GM19240 (cell line): ENCODE results near the gene LEUTX.
"Not testable (repeated sequence)": the region's sequence is repeated elsewhere in the genome, so short reads cannot be mapped to it uniquely, and the experiment has no call there.

ENCODE experiments used
- DNase-seq: peaks from one replicate; pipeline ENCODE4 v3.0.0; 2011; ENCODE audit warnings: low spot score; ENCODE audit not compliant: insufficient read length

LEUTX gene

DNA sequence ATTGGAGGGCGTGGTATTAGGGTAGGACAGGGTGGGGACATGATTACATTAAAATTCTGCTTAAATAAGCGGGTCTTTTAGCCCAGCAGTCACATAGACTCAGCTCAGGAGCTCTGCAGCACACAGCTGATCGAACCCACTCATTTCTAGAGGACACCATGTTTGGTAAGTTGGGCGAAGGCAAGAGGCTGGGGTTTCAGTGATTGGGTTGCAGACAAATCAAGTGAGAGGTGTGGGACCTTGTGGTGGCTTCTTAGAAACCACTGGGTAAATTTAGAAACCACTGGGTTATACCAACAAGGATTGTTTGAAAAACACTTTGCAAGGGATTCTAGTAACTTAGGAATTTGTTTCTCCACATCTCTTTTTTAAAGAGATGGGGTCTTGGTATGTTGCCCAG is at the start of gene LEUTX:
Gene LEUTX, plus strand, starts transcription at position 92 of the 400 bp plus-strand sequence. Its CDS starts 67 bp downstream, at position 159.
- no peak for DNase-seq

DNA sequence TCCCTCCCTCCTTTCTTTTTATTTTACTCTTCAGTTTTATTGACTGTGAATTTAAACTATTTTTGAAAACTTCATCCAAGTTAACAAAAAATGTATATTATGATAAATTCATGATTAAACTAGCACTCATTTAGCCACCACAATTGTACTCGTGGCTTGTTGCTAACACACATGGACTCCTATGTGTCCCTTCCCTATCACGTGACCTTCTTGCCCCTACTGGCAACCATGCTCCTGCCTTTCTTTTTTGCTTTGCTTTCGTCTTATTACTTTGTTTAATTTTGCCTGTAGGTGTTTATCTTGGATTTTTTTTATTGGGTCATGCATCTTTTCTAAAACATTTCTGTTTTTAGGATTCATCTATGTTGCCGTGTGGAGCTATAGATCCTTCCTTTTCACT is 49.1 kb upstream of the LEUTX start:
- no peak for DNase-seq

GRCh38 chr19:39731685-39732084 is 47.0 kb upstream of the LEUTX start:
- no peak for DNase-seq

GRCh38 chr19:39733841-39734240 is 44.8 kb upstream of the LEUTX start:
- no peak for DNase-seq

- no peak for DNase-seq
These were observed 43.0 kb upstream of the LEUTX start for GRCh38 chr19:39735688-39736087.

DNA sequence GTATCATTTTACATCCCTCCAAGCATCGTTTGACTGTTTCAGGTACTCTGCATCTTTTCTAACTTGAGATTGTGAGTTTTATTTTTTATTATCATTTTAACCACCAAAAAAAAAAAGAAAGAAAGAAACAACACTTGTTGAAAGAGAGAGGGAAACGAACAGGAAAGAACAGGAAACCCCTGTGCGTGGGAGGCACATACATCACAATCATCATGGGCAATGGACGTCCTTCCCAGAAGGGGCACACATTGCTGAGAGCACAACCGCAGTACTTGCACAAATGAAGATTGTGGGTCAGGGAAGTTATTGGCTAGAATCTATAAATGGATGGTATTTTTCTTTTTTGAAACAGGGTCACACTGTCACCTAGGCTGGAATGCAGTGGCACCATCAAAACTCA is 42.6 kb upstream of the LEUTX start:
- no peak for DNase-seq

DNA sequence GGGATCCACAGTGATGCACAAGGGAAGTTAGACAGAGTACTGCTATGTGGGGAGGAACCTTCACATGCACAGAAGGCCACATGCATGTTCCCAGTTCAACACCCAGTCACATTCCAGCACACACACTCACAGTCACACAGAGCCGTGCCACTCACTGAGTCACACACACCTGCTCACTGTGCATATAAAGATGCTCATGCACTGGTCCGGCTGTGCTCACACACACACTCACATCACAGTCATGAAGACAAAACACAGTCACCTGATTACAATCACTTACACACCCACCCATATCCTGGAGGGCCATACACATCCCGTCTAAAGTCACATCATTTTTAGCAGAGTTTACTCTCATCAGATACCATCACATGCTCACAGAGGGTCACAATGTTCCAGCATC is 41.3 kb upstream of the LEUTX start:
- no peak for DNase-seq

DNA sequence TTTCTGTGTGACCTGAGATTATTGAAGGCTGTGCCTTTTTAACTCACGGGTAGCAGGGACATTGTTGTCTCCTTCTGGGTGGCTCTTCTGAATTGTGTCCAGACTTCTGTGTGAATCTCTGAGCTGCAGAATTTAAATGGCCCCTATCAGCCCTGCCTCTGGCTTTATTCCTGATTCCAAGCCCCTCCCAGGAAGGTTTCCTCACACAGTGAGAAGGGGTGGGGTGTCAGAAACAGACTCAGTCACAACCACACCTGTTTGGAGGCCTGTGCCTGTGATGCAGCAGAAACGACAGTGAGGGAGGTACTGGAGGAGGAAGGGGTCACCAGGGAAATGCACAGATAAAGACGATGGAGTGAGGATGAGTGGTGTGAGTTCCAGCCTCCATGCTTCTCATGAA is 40.8 kb upstream of the LEUTX start, which contains the start of gene CLC:
Gene CLC, minus strand, starts transcription at position 139 of the 400 bp plus-strand sequence. Its CDS starts 77 bp downstream, at position 62.
- no peak for DNase-seq

DNA sequence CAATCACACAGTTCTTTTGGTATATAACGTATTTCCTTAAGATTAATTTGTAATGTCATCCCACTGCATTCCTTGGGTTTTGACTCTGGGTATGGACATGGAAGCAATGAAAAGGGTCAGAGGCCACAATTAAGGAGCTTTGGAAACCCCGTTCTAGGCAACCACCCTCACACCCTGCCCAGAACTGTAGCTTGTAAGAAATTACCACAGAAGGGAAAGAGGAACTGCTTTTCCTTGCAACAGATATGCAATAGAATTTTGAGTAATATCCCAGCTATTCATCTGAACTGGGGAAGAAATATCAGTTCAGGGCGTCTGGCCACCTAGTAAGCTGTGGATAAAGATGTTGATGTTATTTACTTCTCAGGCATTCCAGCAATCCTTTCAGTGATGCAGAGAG is 39.8 kb upstream of the LEUTX start:
- no peak for DNase-seq

GRCh38 chr19:39740395-39740794 is 38.3 kb upstream of the LEUTX start:
- no peak for DNase-seq

GRCh38 chr19:39745643-39746042 is 33.0 kb upstream of the LEUTX start:
- DNase-seq, result no peak

DNA sequence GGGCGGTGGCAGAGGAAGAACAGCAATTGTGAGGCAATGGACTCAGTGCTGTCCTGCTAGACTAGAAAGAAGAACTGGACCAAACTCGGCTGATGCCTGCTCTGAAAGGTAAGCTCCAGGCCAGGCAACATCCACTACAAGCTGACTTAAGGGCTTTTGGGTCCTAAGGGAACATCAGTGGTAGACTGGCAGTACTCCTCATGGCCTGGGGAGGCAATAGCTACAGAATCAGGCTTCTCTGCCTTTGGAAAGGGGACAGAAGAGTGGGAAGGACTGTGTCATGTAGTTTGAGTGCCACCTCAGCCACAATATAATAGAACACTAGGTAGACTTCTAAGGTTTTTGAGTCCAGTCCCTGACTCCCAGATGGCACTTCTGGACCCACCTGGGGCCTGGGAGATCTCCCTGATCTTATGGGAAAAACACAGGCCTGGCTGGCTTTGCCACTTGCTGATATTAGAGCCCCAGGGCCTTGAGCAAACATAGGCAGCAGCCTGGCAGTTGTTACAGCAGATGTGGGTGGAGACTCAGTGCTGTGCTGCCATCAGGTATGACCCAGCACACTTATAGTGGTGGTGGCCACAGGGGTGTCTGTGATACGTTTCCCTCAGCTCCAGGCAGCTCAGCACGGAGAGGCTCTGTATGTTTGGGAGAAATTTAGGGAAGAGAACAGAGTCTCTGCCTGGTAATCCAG is 31.7 kb upstream of the LEUTX start:
- DNase-seq, result no peak

DNA sequence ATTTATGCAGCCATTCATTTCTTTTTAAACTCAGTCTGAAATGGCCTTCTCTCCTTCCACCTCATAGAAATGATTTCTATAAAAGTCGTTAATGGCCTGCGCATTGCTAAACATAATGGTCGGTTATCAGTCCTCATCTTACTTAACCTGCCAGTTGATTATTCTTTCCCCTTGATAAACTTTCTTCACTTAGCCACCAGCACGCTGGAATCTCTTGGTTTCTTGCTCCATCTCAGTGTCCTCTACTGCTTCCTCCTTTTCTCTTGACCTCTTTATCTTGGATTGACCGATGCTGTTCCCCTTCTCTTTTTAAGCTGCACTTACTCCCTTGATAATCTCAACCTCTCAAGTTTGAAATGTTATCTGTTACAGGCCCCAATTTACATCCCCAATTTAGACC is 28.7 kb upstream of the LEUTX start:
- no peak for DNase-seq

- DNase-seq, result no peak
These were observed 26.3 kb upstream of the LEUTX start for GRCh38 chr19:39752390-39752789.

DNA sequence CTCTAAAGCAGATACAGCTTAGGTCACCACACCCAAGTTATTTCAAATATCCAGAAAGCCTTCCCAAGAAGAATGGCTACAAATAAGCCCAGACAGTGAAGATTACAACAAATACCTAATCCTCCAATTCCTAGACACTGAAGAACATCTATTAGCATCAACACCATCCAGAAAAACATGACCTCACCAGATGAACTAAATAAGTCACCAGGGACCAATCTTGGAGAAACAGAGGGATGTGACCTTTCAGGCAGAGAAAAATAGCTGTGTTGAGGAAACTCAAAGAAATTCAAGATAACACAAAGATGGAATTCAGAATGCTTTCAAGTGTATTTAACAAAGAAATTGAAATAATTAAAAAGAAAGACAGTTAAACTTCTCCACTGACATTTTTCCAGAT is 25.9 kb upstream of the LEUTX start:
- no peak for DNase-seq

DNA sequence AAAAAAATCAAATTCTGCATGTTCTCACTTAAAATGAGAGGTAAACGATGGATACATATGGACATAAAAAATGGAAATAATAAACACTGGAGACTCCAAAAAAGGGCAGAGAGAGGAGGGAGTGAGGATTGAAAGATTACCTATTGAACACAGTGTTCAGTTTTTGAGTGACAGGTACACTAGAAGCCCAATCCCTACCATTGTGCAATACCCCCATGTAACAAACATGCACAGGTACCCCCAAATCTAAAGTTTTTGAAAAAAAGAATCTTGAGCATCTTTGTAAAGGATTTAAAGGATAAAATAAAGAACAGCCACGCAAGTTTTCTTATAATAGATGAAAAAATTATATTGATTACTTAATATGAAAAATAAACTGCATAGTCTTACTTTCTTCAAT is 24.1 kb upstream of the LEUTX start:
- DNase-seq, result no peak

DNA sequence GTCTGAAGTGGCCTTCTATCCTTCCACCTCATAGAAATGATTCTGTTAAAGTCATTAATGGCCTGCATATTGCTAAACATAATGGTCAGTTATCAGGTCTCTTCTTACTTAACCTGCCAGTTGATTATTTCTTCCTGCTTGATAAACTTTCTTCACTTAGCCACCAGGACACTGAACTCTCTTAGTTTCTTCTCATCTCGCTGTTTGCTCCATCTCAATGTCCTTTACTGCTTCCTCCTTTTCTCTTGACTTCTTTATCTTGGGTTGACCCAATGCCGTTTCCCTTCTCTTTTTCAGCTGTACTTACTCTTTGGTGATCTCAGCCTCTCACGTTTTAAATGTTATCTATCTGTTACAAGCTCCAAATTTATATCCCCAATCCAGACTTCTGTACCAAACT is 23.7 kb upstream of the LEUTX start:
- DNase-seq, result no peak

DNA sequence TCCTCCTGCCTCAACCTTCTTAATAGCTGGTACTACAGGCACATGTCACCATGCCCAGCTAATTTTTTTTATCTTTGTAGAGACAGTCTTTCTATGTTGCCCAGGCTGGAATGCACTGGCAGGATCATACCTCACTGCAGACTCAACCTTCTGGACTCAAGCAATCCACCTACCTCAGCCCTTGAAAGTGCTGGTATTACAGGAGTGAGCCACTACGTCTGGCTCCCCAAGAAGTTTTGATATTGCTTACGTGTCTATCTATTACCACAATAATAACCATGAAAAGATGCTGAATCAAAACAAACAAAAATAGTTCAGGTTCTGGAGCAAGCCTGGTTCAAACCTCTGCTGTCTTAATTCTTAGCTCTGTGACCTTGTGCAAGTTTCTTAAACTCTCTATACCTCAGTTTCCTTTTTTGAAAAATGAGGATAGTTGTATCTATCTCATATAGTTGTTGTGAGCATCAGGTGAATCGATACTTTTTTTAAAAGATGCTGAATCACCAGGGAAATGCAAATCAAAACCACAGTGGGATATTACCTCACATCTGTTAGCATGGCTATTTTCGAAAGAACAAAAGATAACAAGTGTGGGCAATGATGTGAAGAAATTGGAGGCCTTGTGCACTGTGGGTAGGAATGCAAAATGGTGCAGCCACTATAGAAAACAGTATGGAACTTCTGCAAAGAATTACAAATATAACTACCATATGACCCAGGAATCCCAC is 19.0 kb upstream of the LEUTX start:
- no peak for DNase-seq

GRCh38 chr19:39761851-39762250 is 16.8 kb upstream of the LEUTX start:
- DNase-seq, result not testable (repeated sequence)

DNA sequence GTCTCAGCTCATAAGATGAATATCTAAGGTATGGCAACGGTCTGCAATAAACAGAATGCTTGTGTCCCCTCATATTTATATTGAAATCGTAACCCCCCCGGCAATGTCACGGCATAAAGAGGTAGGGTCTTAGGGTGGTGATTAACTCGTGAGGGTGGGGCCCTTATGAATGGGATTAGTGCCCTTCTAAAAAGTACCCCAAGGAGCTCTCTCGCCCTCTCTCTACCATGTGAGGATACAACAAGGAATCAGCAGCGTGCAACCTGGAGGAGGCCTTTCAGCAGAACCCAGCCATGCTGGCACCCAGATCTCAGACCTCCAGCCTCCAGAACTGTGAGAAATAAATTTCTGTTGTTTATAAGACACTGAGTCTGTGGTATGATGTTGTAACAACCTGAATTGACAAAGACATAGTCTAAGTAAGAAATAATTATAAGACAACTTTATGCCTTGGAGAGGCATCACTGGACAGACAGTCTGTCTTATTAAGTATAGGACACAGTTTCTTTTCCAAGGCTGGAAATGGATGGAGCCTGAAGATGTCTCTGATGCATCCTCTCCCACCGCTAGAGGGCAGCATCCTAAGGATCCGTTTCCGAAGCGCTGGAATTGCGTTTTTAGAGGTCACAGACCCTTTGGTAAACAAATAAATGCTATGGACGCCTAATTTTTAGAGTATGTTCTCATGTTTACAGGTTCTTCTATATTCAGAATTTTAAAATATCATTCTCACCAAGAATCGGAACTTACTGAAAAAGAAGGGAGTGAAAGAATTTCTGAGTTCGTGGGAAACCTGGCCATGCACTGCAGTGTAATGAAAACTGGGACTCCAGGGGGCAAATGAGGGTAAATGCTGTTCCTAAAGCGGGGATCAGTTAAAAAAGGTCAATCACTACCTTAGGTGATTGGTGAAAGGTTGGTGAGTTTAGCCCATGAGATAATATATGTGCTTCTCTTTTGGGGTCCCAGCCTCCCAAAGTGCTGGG is 13.3 kb upstream of the LEUTX start:
- no peak for DNase-seq

DNA sequence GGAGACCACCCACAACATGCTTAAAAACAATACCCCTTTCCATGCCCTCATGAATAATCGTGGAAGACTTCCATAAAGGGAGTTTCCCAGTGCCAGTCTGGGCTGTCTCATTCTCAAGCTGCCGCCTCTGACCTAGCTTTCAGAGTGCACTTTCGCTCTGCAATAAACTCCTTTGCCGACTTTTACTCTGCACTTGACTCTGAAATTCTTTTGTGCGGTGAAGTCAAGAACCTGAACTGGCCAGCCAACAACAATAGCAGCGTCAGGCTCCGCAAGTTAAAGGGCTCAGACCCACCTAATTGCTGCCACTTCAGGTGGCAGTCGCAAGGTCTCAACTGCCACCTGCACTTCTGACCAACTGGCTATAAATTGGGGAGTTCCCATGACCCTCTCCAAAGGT is 10.3 kb upstream of the LEUTX start:
- DNase-seq, result no peak

DNA sequence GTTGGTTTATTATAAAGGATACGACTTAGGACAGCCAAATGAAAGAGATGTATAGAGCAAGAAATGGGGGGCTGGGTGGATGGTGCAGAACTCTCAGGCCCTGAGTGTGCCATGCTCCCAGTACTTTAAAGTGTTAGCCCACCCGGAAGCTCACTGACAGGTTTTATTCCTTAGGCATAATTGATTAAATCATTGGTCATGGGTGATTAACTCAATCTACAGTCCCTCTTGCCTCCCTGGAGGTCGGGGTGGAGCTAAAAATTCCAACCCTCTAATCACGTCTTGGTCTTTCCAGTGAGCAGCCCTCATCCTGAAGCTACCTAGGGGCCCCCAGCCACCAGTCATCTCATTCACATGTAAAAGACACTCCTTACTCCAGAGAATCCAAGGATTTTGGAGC is 9.9 kb upstream of the LEUTX start:
- DNase-seq, result no peak
